ENCODE measurements around the gene RBM8A.
A peak's percentile ranks its signal among the peaks of the same experiment; 100 is the strongest.

The RBM8A gene

GRCh38 chr1:145912128-145912641 is 15.1 kb downstream of the RBM8A start:
- DNase-seq, result no peak

- no peak for DNase-seq
Observed at GRCh38 chr1:145908653-145909052, 18.6 kb downstream of the RBM8A start.

- DNase-seq, result no peak
Observed at GRCh38 chr1:145906954-145907753, 20.1 kb downstream of the RBM8A start.

DNA sequence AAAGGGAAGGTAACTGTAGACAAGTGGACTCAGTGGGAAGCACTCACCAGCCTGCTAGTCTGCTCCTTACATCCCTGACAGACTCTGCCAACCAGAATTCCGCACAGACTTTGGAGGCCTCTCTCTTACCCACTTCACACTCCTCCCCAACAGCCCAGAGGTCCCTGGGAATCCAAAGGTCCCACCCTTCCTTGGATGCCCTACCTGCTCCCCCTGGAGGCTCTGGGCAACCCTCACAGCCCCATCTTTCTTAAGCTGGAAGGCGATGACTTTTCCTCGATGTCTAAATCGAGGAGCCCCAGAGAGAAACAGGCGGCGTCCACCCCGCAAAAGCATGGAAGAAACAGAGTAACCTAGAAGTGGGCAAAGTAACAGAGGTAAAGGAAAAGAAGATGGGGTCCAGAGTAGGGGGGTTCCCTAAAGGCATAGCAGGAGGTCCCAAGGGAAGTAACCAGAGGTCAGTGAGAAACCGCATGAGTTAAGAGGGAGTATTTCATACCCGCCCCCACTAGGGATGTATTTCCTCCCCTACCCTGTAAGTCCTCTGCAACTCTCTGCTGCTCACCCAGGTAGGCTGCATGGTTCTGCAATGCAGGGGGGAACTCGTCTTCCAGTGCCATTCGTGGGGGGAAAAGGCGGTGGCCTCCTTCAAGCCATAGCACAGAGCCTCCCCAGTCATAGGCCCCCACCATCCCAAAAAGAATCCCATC is 25.8 kb downstream of the RBM8A start:
- no peak for DNase-seq

- DNase-seq, result no peak
Observed at GRCh38 chr1:145898756-145899155, 28.5 kb downstream of the RBM8A start.

- DNase-seq, result no peak
Observed at GRCh38 chr1:145897969-145898368, 29.3 kb downstream of the RBM8A start.

GRCh38 chr1:145895471-145895870 is 31.8 kb downstream of the RBM8A start:
- DNase-seq, result no peak

DNA sequence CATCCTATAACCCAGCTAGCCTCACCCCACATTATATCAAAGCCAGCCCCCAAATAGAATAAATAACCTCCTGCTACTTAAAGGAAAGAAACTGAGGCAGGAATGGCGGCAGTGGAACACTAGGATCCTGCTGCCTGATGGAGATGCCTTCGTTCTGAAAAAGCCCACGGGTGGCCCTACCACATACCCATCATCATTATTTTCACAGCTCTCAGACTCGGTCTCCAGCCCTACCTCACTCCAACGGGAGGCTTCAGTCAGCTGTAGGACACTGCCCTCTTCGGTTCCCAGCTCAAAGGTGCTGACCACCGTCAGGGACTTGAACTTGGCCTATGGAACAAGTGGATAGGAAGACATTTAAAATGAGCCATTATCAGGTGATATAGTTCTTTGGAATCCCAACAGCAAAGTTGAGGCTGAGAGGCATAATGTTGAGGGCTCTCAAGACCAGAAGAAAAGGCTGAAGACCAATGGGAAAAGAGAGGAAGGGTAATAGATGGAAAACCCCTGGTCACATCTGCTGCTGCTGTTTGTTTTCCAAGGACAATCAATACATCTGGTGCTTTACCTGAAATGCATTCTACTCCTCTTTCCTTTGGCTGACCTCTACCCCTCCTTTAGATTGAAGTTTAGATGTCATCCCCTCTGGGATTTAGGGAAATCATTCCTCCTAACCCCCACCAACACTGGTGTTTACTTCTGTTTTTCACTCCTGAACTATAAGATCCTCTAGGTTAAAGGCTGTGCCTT is 33.8 kb downstream of the RBM8A start:
- no peak for DNase-seq

- DNase-seq, result no peak
Observed at GRCh38 chr1:145892486-145893087, 34.7 kb downstream of the RBM8A start.

GRCh38 chr1:145891587-145892485 is 35.4 kb downstream of the RBM8A start:
- DNase-seq, result peak; percentile 99

GRCh38 chr1:145891143-145891542 is 36.1 kb downstream of the RBM8A start:
- DNase-seq, result no peak

DNA sequence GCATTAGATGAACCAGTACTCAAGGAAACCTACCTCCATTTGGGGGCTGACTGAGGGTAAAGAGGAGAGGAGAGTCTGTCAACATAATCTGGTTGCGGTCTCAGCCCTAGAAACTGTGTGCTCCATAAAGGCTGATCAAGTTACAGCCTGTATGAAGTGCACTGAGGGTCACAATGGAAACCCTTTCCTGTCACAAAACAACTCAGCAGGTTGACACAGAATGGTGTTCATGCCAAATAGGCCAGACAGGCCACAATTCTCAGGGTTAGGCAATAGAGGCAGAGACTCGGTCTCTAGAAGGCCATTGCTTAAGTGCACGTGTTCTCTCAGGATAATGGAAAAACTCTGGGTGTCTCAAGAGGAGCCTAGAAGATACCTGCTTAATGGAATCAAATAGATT is 37.6 kb downstream of the RBM8A start:
- no peak for DNase-seq

DNA sequence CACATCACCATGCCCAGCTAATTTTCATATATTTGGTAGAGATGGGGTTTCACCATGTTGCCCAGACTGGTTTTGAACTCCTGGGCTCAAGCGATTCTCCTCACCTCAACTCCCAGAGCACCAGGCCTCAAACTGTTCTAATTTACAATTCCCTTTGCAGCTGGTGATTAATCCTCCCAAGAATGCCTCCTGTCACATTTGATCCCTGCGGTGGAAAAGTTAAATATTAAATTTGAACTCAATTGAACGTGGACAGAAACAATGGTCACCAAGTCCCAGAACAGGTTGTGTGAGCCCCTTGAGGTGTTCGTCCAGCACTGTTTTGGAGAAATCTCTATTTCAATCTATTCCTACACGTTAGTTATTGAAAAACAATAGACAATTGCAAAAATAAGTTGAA is 39.7 kb downstream of the RBM8A start:
- no peak for DNase-seq

DNA sequence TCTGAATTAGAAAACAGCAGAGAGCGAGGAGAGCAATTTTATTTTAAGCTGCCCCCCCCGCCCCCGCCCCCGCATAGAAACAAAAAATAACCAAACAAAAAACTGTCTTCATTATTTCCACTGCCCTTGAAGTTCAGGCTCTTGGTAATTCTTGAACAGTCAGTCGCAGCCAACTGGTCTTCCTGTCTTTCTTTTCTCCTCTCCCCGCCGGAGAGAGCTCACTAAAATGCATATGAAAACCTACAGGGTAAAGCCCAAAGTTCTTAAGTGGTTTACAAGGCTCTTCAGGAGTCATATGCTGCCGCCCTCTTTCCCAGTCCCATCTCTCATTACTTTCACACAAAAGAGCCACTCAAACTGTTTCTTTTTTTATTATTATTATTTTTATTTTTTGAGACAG is 40.5 kb downstream of the RBM8A start:
- DNase-seq, result no peak

DNA sequence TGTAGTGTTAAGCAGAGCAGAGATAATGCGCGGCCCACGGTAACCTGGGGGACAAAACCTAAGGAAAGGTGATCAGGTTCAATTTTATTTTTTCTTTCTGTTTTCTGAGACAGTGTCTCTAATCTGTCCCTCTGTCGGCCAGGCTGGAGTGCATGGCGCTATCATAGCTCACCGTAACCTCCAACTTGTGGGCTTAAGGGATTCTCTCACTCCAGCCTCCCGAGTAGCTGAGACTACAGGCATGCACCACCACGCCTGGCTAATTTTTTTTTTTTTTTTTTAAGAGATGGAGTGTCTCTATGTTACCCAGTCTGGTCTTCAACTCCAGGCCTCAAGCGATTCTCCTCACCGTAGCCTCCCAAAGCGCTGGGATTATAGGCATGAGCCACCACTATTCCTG is 40.9 kb downstream of the RBM8A start:
- no peak for DNase-seq

- peak; percentile 94 for DNase-seq
Observed at GRCh38 chr1:145885738-145886287, 41.5 kb downstream of the RBM8A start, which contains the start of gene ANKRD35. Gene ANKRD35 (minus strand): TSS chr1:145885866. CDS start chr1:145885758, 108 bp downstream.

DNA sequence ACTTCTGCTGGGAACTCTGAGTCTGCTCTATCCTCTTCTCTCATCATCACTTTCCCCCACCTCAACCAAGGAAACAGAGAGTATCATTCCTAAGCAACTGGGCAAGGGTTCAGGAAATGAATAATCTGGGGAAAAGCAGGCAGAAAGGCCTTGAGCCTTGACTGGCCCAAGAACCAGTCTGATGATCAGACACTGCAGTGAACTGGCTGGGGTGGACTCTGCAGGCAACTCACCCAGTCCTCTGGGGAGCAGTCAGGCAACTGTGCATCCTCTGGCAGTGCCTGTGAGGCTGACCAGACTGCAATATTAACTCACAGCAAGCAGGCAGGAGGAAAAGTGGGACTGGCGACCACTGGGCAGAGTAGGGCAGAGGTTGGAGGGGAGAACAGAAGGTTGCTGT is 42.6 kb downstream of the RBM8A start:
- no peak for DNase-seq

DNA sequence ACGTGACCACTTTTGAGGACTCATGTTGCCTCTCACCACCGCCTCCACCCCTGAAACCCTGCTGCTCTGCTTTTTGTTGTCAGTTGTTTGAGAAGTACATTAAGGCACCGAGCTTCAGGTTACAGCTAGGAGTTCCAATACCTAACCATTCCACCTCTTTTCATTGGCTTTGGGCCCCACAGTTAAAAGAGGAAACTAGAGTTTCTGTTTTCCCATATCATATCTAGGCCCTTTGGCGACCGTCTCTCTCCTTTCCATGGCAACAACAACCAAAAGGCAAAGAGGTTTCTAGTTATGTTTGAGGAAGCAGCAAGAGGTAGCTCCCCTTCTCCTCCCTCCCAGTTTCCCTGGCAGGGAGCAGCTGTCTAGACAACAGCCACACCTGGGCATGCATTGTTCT is 47.5 kb downstream of the RBM8A start:
- no peak for DNase-seq

- DNase-seq, result no peak
Observed at GRCh38 chr1:145878724-145879123, 48.6 kb downstream of the RBM8A start.

DNA sequence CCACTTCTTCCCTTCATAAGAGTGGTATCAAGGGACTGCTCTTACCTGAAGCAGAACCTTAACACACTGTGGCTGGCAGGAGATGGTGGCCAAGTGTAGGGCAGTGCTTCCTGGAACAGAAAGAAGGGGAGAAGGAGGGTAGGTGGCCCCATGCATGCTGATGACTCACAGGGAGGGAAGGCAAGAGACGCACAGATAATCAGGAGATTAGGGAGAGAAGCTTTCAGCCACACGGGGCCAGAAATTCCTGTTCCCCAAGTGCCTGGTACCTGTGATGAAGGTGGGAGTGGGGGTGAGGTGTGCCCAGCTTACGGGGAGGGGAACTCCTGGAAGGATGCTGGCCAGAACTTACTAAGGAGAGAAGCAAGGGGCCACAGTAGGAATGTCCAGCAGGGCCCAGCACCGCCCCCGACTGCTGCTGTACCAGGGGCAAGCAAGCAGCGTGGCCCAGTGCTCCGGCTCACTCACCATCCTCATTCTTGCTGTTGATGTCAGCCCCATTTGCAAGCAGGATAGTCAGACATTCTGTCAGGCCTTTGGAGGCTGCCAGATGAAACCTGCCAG is 49.3 kb downstream of the RBM8A start:
- DNase-seq, result no peak

GRCh38 chr1:145874646-145875045 is 52.6 kb downstream of the RBM8A start:
- DNase-seq, result no peak

Measured in islet precursor cell (in vitro differentiated cells).